SKM-1 (cell line): ENCODE results near the gene KPNB1.
A peak's percentile ranks its signal among the peaks of the same experiment; 100 is the strongest.

Experiments used
- DNase-seq: peaks from one replicate; lab custom pipeline; 2025; ENCODE audit not compliant: unreplicated experiment; lab: John Stamatoyannopoulos, UW

The KPNB1 gene

GRCh38 chr17:47649153-47649971 is at the start of gene KPNB1:
Gene KPNB1 (plus strand): TSS chr17:47649919. CDS start chr17:47650245, 326 bp downstream.
- DNase-seq, result peak; percentile 99

GRCh38 chr17:47603830-47604597 is 45.7 kb upstream of the KPNB1 start:
- no peak for DNase-seq

- DNase-seq, result no peak
These were observed 45.2 kb upstream of the KPNB1 start for GRCh38 chr17:47604598-47604927.

GRCh38 chr17:47605011-47605410 is 44.7 kb upstream of the KPNB1 start:
- DNase-seq, result no peak

GRCh38 chr17:47607481-47607880 is 42.2 kb upstream of the KPNB1 start:
- DNase-seq, result no peak

GRCh38 chr17:47611372-47612350 is 38.1 kb upstream of the KPNB1 start:
- DNase-seq, result no peak

- peak; percentile 7 for DNase-seq
These were observed 33.8 kb upstream of the KPNB1 start for GRCh38 chr17:47615766-47616424.

GRCh38 chr17:47618410-47618809 is 31.3 kb upstream of the KPNB1 start:
- no peak for DNase-seq

- DNase-seq, result no peak
These were observed 29.0 kb upstream of the KPNB1 start for GRCh38 chr17:47620503-47621245.

- no peak for DNase-seq
These were observed 28.2 kb upstream of the KPNB1 start for GRCh38 chr17:47621293-47622179.

- DNase-seq, result no peak
These were observed 27.6 kb upstream of the KPNB1 start for GRCh38 chr17:47622180-47622549.

- DNase-seq, result no peak
These were observed 25.0 kb upstream of the KPNB1 start for GRCh38 chr17:47624727-47625068.

GRCh38 chr17:47628014-47628566 is 21.6 kb upstream of the KPNB1 start:
- no peak for DNase-seq

GRCh38 chr17:47629826-47630225 is 19.9 kb upstream of the KPNB1 start:
- no peak for DNase-seq

GRCh38 chr17:47630614-47631013 is 19.1 kb upstream of the KPNB1 start:
- no peak for DNase-seq

GRCh38 chr17:47632991-47633390 is 16.7 kb upstream of the KPNB1 start:
- DNase-seq, result no peak

- no peak for DNase-seq
These were observed 15.7 kb upstream of the KPNB1 start for GRCh38 chr17:47633996-47634395.

- DNase-seq, result no peak
These were observed 14.8 kb upstream of the KPNB1 start for GRCh38 chr17:47634870-47635269.

- no peak for DNase-seq
These were observed 14.0 kb upstream of the KPNB1 start for GRCh38 chr17:47635734-47636133.
